PC-3 (cell line): ENCODE data around the gene DRAM2.

ENCODE experiments used
- CTCF ChIP-seq: fragments of 300-600 bp; sonication (generic); conservative IDR thresholded peaks from 2 replicates; pipeline ENCODE4 v1.5.1; 2017; ENCODE audit warnings: antibody characterized with exemption, low read depth, mild to moderate bottlenecking, low read length
- EZH2 ChIP-seq: fragments of 300-600 bp; sonication (generic); IDR thresholded peaks from one replicate; pipeline ENCODE4 v1.6.1; 2017; ENCODE audit warnings: antibody characterized with exemption, mild to moderate bottlenecking, low read length; ENCODE audit not compliant: unreplicated experiment

GRCh38 chr1:111141245-111142220 is 1.6 kb upstream of the DRAM2 start:
- TF ChIP-seq CTCF (no peak), EZH2 (no peak)
